K562 (cell line): ENCODE measurements around the gene TENT4A. TPM values are rescaled to one million over a fixed set of nuclear protein-coding genes. Genes with fewer than 3 reads are reported as not detected.

Source experiments
- CBFA2T2 ChIP-seq: fragments of 450-650 bp; conservative IDR thresholded peaks from 2 replicates; pipeline ENCODE4 v1.6.1; 2017; ENCODE audit warnings: mild to moderate bottlenecking
- E2F6 ChIP-seq, 2 experiments: IDR thresholded peaks; 2 replicates each; pipeline ENCODE4 v1.6.1; 2011; ENCODE audit warnings: borderline replicate concordance in 1 of 2, control low read depth in 1 of 2, low read depth in 1 of 2, low read length in 1 of 2, mild to moderate bottlenecking in 1 of 2, mixed read lengths in 1 of 2, moderate library complexity in 1 of 2; ENCODE audit not compliant: insufficient read depth in 1 of 2, insufficient read length in 1 of 2, poor library complexity in 1 of 2, severe bottlenecking in 1 of 2; ENCODE audit errors: extremely low read depth in 1 of 2
- FIP1L1 ChIP-seq: fragments of 200-400 bp; formaldehyde crosslinking; IDR thresholded peaks from 2 replicates; pipeline ENCODE4 v1.6.1; 2018; ENCODE audit warnings: mild to moderate bottlenecking, low read depth, low read length; ENCODE audit not compliant: poor library complexity, severe bottlenecking
- MXI1 ChIP-seq: IDR thresholded peaks from 2 replicates; pipeline ENCODE4 v1.6.1; 2011; ENCODE audit warnings: low read depth, mild to moderate bottlenecking, improper control_type of control experiment, low read length
- MYBL2 ChIP-seq, 2 experiments: fragments of 450-650 bp in 1 of 2; sonication (generic) in 1 of 2; formaldehyde crosslinking in 1 of 2; IDR thresholded peaks; 2 replicates each; pipeline versions ENCODE4 v1.6.1 to v1.8.1; 2017 to 2022; ENCODE audit warnings: borderline replicate concordance in 1 of 2, inconsistent platforms in 1 of 2, low read depth in 1 of 2, mild to moderate bottlenecking in 1 of 2, missing genetic modification reagents in 1 of 2, moderate library complexity in 1 of 2
- NONO ChIP-seq, 2 experiments: fragments of 200-400 bp in 1 of 2; fragments of 450-650 bp in 1 of 2; formaldehyde crosslinking in 1 of 2; IDR thresholded peaks; 2 replicates each; pipeline ENCODE4 v1.6.1; 2017; ENCODE audit warnings: low read depth in 2 of 2, mild to moderate bottlenecking in 2 of 2, moderate library complexity in 2 of 2, low read length in 1 of 2
- PTRF ChIP-seq: fragments of 450-650 bp; IDR thresholded peaks from 2 replicates; pipeline ENCODE4 v1.6.1; 2016; ENCODE audit warnings: mild to moderate bottlenecking, missing genetic modification characterization, missing compliant biosample characterization
- RBBP5 ChIP-seq: fragments of 200-600 bp; sonication (generic); IDR thresholded peaks from 2 replicates; pipeline ENCODE4 v1.6.1; 2012; ENCODE audit warnings: borderline replicate concordance, mild to moderate bottlenecking, low read length, control low read depth, inconsistent platforms; ENCODE audit not compliant: insufficient read depth, poor library complexity, severe bottlenecking
- ZBTB40 ChIP-seq, 2 experiments: fragments of 450-650 bp in 1 of 2; sonication (generic) in 1 of 2; formaldehyde crosslinking in 1 of 2; IDR thresholded peaks; 2 replicates each; pipeline versions ENCODE4 v1.7.1 to v1.9.0; 2016 to 2022; ENCODE audit warnings: inconsistent platforms in 1 of 2, mild to moderate bottlenecking in 1 of 2, missing genetic modification reagents in 1 of 2
- ZBTB49 ChIP-seq: sonication (generic); formaldehyde crosslinking; IDR thresholded peaks from 2 replicates; pipeline ENCODE4 v1.8.0; 2022; ENCODE audit warnings: missing genetic modification reagents, mild to moderate bottlenecking, borderline replicate concordance
- ZNF696 ChIP-seq: fragments of 250-450 bp; sonication (Bioruptor Pico); conservative IDR thresholded peaks from 2 replicates; pipeline ENCODE4 v1.4.0; 2020; ENCODE audit warnings: mild to moderate bottlenecking, moderate library complexity
- polyA plus RNA-seq, 8 experiments: library from polyadenylated mRNA; depleted of rRNA in 4 of 8; stranded (reverse) in 5 of 8; unstranded in 3 of 8; fragments of >200 nt; fragmentation: Nextera tagmentation in 2 of 8; fragmentation: Illumina TruSeq in 1 of 8; extraction: Ambion mirVana in 2 of 8; extraction: Trizol in 1 of 8; gene quantifications; 2 replicates each; pipeline versions ENCODE4 v1.2.1 to v1.2.3, GENCODE V29; 2011 to 2014; ENCODE audit warnings: inconsistent platforms in 1 of 8, missing spikeins in 1 of 8
- total RNA-seq, 7 experiments: library from RNA; depleted of rRNA in 6 of 7; stranded (reverse); fragments of >200 nt in 6 of 7; fragmentation: Illumina TruSeq in 2 of 7; extraction: Trizol in 2 of 7; gene quantifications; 2 replicates each; pipeline versions ENCODE4 v1.2.1 to v1.2.3, GENCODE V29; 2011 to 2021; ENCODE audit warnings: low replicate concordance in 1 of 7

TENT4A gene
- total and polyA plus RNA-seq, 9 of the 15 experiments (the other 6 are each of a cell fraction or from before 2014, with no cell fraction given): 1.3 to 27.3 (median 13.0) TPM

GRCh38 chr5:6714226-6715041 is 1.2 kb downstream of the TENT4A start (continued):
- TF ChIP-seq E2F6 (IDR thresholded peaks at IDR 0.05; ENCODE audit: borderline replicate concordance in 1 of 2, extremely low read depth in 1 of 2, insufficient read depth in 1 of 2, insufficient read length in 1 of 2, low read depth in 1 of 2, low read length in 1 of 2, poor library complexity in 1 of 2, severe bottlenecking in 1 of 2) (peak in 1 of 2 experiments; percentile 53), CBFA2T2 (no peak), ZBTB40 (IDR thresholded peaks at IDR 0.05) (0 out of 2 replicates have a peak, but pooled peaks have one; percentile 27), ZBTB40 (CRISPR knock-in tag; IDR thresholded peaks at IDR 0.05) (no peak), ZBTB49 (CRISPR knock-in tag) (no peak), FIP1L1 (no peak), MYBL2 (IDR thresholded peaks at IDR 0.05; ENCODE audit: low read depth) (no peak), MYBL2 (CRISPR knock-in tag; IDR thresholded peaks at IDR 0.05; ENCODE audit: borderline replicate concordance) (no peak), PTRF (tag) (no peak), RBBP5 (peak; percentile 77), NONO (IDR thresholded peaks at IDR 0.05; ENCODE audit: low read depth in 2 of 2, low read length in 1 of 2) (0 out of 4 replicates have a peak, but pooled peaks of 1 of the 2 experiments have one; percentile 41), MXI1 (no peak), ZNF696 (no peak)
